H1 (cell line): ENCODE results near the gene COX7A1. TPM values are rescaled to one million over a fixed set of nuclear protein-coding genes. Genes with fewer than 3 reads are reported as not detected.

Experiments used
- CBX8 ChIP-seq: fragments of 300-800, 300-1000 bp; sonication (generic); IDR thresholded peaks from 2 replicates; pipeline ENCODE4 v1.7.1; 2016; ENCODE audit warnings: low read depth, low read length, borderline replicate concordance
- polyA plus RNA-seq, 7 experiments: library from polyadenylated mRNA; depleted of rRNA in 3 of 7; stranded (reverse) in 5 of 7; unstranded in 2 of 7; fragments of >200 nt in 5 of 7; fragments of 200-250 nt in 2 of 7; gene quantifications; 1 replicate in 5 of 7; 2 replicates in 1 of 7; 4 replicates in 1 of 7; pipeline versions ENCODE4 v1.2.1 to v1.2.3, GENCODE V29; 2011 to 2013; ENCODE audit warnings: missing spikeins in 2 of 7, mixed read lengths in 2 of 7
- total RNA-seq: library from RNA; stranded (reverse); fragmentation: NEBNext Ultra II Directional; extraction: Animal tissue kit (Norgen Biotek cat#: 25700); gene quantifications from 2 replicates; pipeline ENCODE4 v1.2.1, GENCODE V29; 2021

The COX7A1 gene
- total and polyA plus RNA-seq, 2 of the 8 experiments (the other 6 are each of a cell fraction or from before 2014, with no cell fraction given) = 0.60 TPM

GRCh38 chr19:36113425-36113824 is 38.8 kb downstream of the COX7A1 start (continued):
- TF ChIP-seq CBX8 = no peak
